ENCODE results near the gene USP21.

Gene USP21

GRCh38 chr1:161133220-161133740 lies 26.0 kb upstream of the USP21 start:
- DNase-seq = no peak

GRCh38 chr1:161137881-161138280 lies 21.4 kb upstream of the USP21 start:
- no peak for DNase-seq

- no peak for DNase-seq
Measured at GRCh38 chr1:161138431-161138830, 20.9 kb upstream of the USP21 start.

- DNase-seq = no peak
Measured at GRCh38 chr1:161139766-161140165, 19.5 kb upstream of the USP21 start.

GRCh38 chr1:161140755-161141400 lies 18.4 kb upstream of the USP21 start:
- no peak for DNase-seq

- DNase-seq = no peak
Measured at GRCh38 chr1:161145832-161146231, 13.5 kb upstream of the USP21 start.

GRCh38 chr1:161153176-161153575 lies 6.1 kb upstream of the USP21 start:
- no peak for DNase-seq

- DNase-seq = peak; percentile 90
Measured at GRCh38 chr1:161153682-161154337, 5.5 kb upstream of the USP21 start, which contains the start of gene UFC1. UFC1 (plus strand) TSS chr1:161153978; CDS start chr1:161153998, 20 bp downstream.

- no peak for DNase-seq
Measured at GRCh38 chr1:161157867-161158266, 1.4 kb upstream of the USP21 start.

GRCh38 chr1:161158316-161159010 lies 837 bp upstream of the USP21 start:
- no peak for DNase-seq

GRCh38 chr1:161159913-161160243 lies 578 bp downstream of the USP21 start:
- DNase-seq = no peak

- DNase-seq = no peak
Measured at GRCh38 chr1:161160671-161161145, 1.4 kb downstream of the USP21 start.

- no peak for DNase-seq
Measured at GRCh38 chr1:161161652-161162051, 2.4 kb downstream of the USP21 start.

GRCh38 chr1:161162052-161162451 lies 2.8 kb downstream of the USP21 start:
- no peak for DNase-seq

GRCh38 chr1:161162806-161163205 lies 3.5 kb downstream of the USP21 start:
- DNase-seq = no peak

- no peak for DNase-seq
Measured at GRCh38 chr1:161163793-161164192, 4.5 kb downstream of the USP21 start.

GRCh38 chr1:161164901-161165610 lies 5.8 kb downstream of the USP21 start:
- no peak for DNase-seq

GRCh38 chr1:161165742-161166668 lies 6.7 kb downstream of the USP21 start, which contains the start of gene PPOX:
PPOX (plus strand) TSS chr1:161166426; CDS start chr1:161166848, 422 bp downstream.
- peak; percentile 98 for DNase-seq

- no peak for DNase-seq
Measured at GRCh38 chr1:161166669-161167548, 7.6 kb downstream of the USP21 start.

GRCh38 chr1:161168906-161169305 lies 9.6 kb downstream of the USP21 start:
- DNase-seq = no peak

- DNase-seq = no peak
Measured at GRCh38 chr1:161171191-161171590, 11.9 kb downstream of the USP21 start.

All from right hindlimb (tissue), 1 donor.